GM23338 (cell line): ENCODE measurements around the gene MFSD6L. TPM values are rescaled to one million over a fixed set of nuclear protein-coding genes. Genes with fewer than 3 reads are reported as not detected.

ENCODE experiments used
- ATAC-seq: fragments of 200-7000 bp; cut with Tn5 transposase; 3 replicates; pipeline ENCODE4 v1.9.1; 2020
- DNase-seq: peaks from one replicate; pipeline ENCODE4 v3.0.0-alpha.2; 2015; ENCODE audit warnings: low spot score
- H2AFZ ChIP-seq: fragments of 200-600 bp; sonication (generic); 2 replicates; pipeline ENCODE4 v1.8.0; 2016; ENCODE audit warnings: antibody characterized with exemption, mild to moderate bottlenecking, moderate library complexity
- H3F3A ChIP-seq: fragments of 200-600 bp; sonication (generic); replicated peaks from 2 replicates; pipeline ENCODE4 v1.8.0; 2017; ENCODE audit warnings: antibody characterized with exemption, mixed run types, low read depth
- H3K27ac ChIP-seq: fragments of 200-600 bp; sonication (generic); 2 replicates; pipeline ENCODE4 v1.6.1; 2016; ENCODE audit warnings: low read depth
- H3K27me3 ChIP-seq: fragments of 200-600 bp; sonication (generic); 2 replicates; pipeline ENCODE4 v1.8.0; 2016; ENCODE audit warnings: mild to moderate bottlenecking, mixed run types, moderate library complexity; ENCODE audit not compliant: insufficient read depth
- H3K36me3 ChIP-seq: fragments of 200-600 bp; sonication (generic); 2 replicates; pipeline ENCODE4 v1.8.0; 2016; ENCODE audit warnings: mild to moderate bottlenecking; ENCODE audit not compliant: insufficient read depth
- H3K4me1 ChIP-seq: fragments of 200-600 bp; sonication (generic); 2 replicates; pipeline ENCODE4 v1.8.0; 2016; ENCODE audit warnings: mild to moderate bottlenecking, moderate library complexity; ENCODE audit not compliant: insufficient read depth
- H3K4me2 ChIP-seq: fragments of 200-600 bp; sonication (generic); 2 replicates; pipeline ENCODE4 v1.7.1; 2017; ENCODE audit warnings: mixed run types
- H3K4me3 ChIP-seq: fragments of 200-600 bp; sonication (generic); 2 replicates; pipeline ENCODE4 v1.6.1; 2016; ENCODE audit warnings: mixed run types
- H3K79me2 ChIP-seq: fragments of 200-600 bp; sonication (generic); replicated peaks from 2 replicates; pipeline ENCODE4 v1.8.0; 2017; ENCODE audit warnings: mild to moderate bottlenecking; ENCODE audit not compliant: insufficient read depth
- H3K9me2 ChIP-seq: fragments of 200-600 bp; sonication (generic); 2 replicates; pipeline ENCODE4 v1.8.0; 2017; ENCODE audit not compliant: insufficient read depth
- H4K20me1 ChIP-seq: fragments of 200-600 bp; sonication (generic); replicated peaks from 2 replicates; pipeline ENCODE4 v1.8.0; 2017; ENCODE audit warnings: mild to moderate bottlenecking; ENCODE audit not compliant: insufficient read depth
- H3K27ac Mint-ChIP-seq: 2 replicates; pipeline ENCODE4 v1.8.0; 2020; ENCODE audit warnings: inconsistent platforms, mild to moderate bottlenecking, moderate library complexity, mixed read lengths
- H3K27me3 Mint-ChIP-seq: 3 replicates; pipeline ENCODE4 v1.8.0; 2022; ENCODE audit warnings: low read depth, mild to moderate bottlenecking, moderate library complexity, mixed read lengths, inconsistent platforms; ENCODE audit not compliant: insufficient read depth, poor library complexity
- H3K36me3 Mint-ChIP-seq: 3 replicates; pipeline ENCODE4 v1.8.0; 2021; ENCODE audit warnings: low read depth, mild to moderate bottlenecking, inconsistent platforms, moderate library complexity, mixed read lengths
- H3K4me1 Mint-ChIP-seq: 3 replicates; pipeline ENCODE4 v1.8.0; 2020; ENCODE audit warnings: mild to moderate bottlenecking, inconsistent platforms, mixed read lengths
- H3K4me3 Mint-ChIP-seq: 3 replicates; pipeline ENCODE4 v1.8.0; 2021; ENCODE audit warnings: moderate library complexity, mild to moderate bottlenecking, inconsistent platforms, mixed read lengths
- H3K9me3 Mint-ChIP-seq: 3 replicates; pipeline ENCODE4 v1.8.0; 2020; ENCODE audit warnings: moderate library complexity, mild to moderate bottlenecking, inconsistent platforms, mixed read lengths
- CREB1 ChIP-seq: fragments of 250-450 bp; sonication (Bioruptor Pico); IDR thresholded peaks from 2 replicates; pipeline ENCODE4 v1.5.0; 2020; ENCODE audit warnings: low read depth, mild to moderate bottlenecking, moderate library complexity
- CTCF ChIP-seq, 2 experiments: fragments of 200-600 bp in 1 of 2; sonication (generic) in 1 of 2; conservative IDR thresholded peaks; 2 replicates each; pipeline versions ENCODE4 v1.5.1 to v1.6.1; 2016 to 2017; ENCODE audit warnings: antibody characterized with exemption in 2 of 2, low read depth in 2 of 2, mild to moderate bottlenecking in 2 of 2, moderate library complexity in 1 of 2
- ETS1 ChIP-seq: IDR thresholded peaks from 2 replicates; pipeline ENCODE4 v1.6.1; 2016; ENCODE audit warnings: antibody characterized with exemption
- EZH2 ChIP-seq: fragments of 200-600 bp; sonication (generic); IDR thresholded peaks from one replicate; pipeline ENCODE4 v1.8.0; 2017; ENCODE audit warnings: antibody characterized with exemption, mild to moderate bottlenecking, low read depth; ENCODE audit not compliant: unreplicated experiment
- EZH2phosphoT487 ChIP-seq: fragments of 200-600 bp; sonication (generic); IDR thresholded peaks from one replicate; pipeline ENCODE4 v1.8.1; 2018; ENCODE audit warnings: antibody characterized with exemption; ENCODE audit not compliant: unreplicated experiment
- JUNB ChIP-seq: IDR thresholded peaks from one replicate; pipeline ENCODE4 v1.6.1; 2016; ENCODE audit warnings: antibody characterized with exemption; ENCODE audit not compliant: unreplicated experiment
- NANOG ChIP-seq: IDR thresholded peaks from 2 replicates; pipeline ENCODE4 v1.6.1; 2016; ENCODE audit warnings: antibody characterized with exemption, borderline replicate concordance
- POLR2AphosphoS5 ChIP-seq: IDR thresholded peaks from 2 replicates; pipeline ENCODE4 v1.6.1; 2016; ENCODE audit warnings: antibody characterized with exemption, low read depth
- STAT1 ChIP-seq: IDR thresholded peaks from one replicate; pipeline ENCODE4 v1.6.1; 2016; ENCODE audit warnings: antibody characterized with exemption; ENCODE audit not compliant: unreplicated experiment
- ZNF114 ChIP-seq: fragments of 250-450 bp; sonication (Bioruptor Pico); IDR thresholded peaks from 2 replicates; pipeline ENCODE4 v1.5.0; 2020; ENCODE audit warnings: mild to moderate bottlenecking, moderate library complexity
- ZNF331 ChIP-seq: fragments of 250-450 bp; sonication (Bioruptor Pico); IDR thresholded peaks from 2 replicates; pipeline ENCODE4 v1.5.0; 2020; ENCODE audit warnings: low read depth, mild to moderate bottlenecking, moderate library complexity
- polyA plus RNA-seq: library from polyadenylated mRNA; unstranded; fragments of >200 nt; fragmentation: Nextera tagmentation; extraction: Ambion mirVana; gene quantifications from 2 replicates; pipeline ENCODE4 v1.2.1, GENCODE V29; 2016
- total RNA-seq: library from RNA; depleted of rRNA; stranded (reverse); fragments of >200 nt; shearing (Covaris generic); gene quantifications from 2 replicates; pipeline ENCODE4 v1.2.3, GENCODE V29; 2014
- TF ChIP-seq, protein P1 (sequence below): IDR thresholded peaks from one replicate; pipeline ENCODE4 v1.6.1; 2018; ENCODE audit warnings: antibody characterized with exemption; ENCODE audit not compliant: unreplicated experiment
- TF ChIP-seq, protein P2 (sequence below): fragments of 250-450 bp; sonication (Bioruptor Pico); IDR thresholded peaks from 2 replicates; pipeline ENCODE4 v1.5.0; 2020; ENCODE audit warnings: mild to moderate bottlenecking, moderate library complexity

MFSD6L gene
- total and polyA plus RNA-seq, 2 experiments from 2014 or later = 0.52 to 2.8 TPM

- Mint-ChIP-seq H3K4me1 (peaks cover 11% of the 10 kb centered on the region), H3K27me3 (peaks cover 2% of the 10 kb centered on the region), H3K9me3 (peaks cover 12% of the 10 kb centered on the region), H3K4me3 (no peak within 1 kb of the TSS; the same call in 2 of the 3 replicates), H3K36me3 (peaks cover 4% of the 10 kb centered on the region; the same call in 1 of the 3 replicates), H3K27ac (no peak within 1 kb of the TSS)
- no peaks in the 10 kb centered on the region for H3K27me3 ChIP-seq
- no peaks in the 10 kb centered on the region for H3F3A ChIP-seq
- no peaks in the 10 kb centered on the region for H3K9me2 ChIP-seq
- H3K36me3 ChIP-seq = no peaks in the 10 kb centered on the region
- H3K79me2 ChIP-seq = no peaks in the 10 kb centered on the region
- no peak within 1 kb of the TSS for H3K4me2 ChIP-seq
- no peak for DNase-seq
- no peak for ATAC-seq
- no peak within 1 kb of the TSS for H2AFZ ChIP-seq
- TF ChIP-seq NANOG (no peak), STAT1 (no peak), ETS1 (no peak), JUNB (no peak), CREB1 (CRISPR knock-in tag) (no peak), EZH2 (no peak), ZNF114 (CRISPR knock-in tag) (no peak), ZNF331 (no peak), CTCF (conservative IDR thresholded peaks at IDR 0.05; ENCODE audit: low read depth in 2 of 2) (no peak), EZH2phosphoT487 (no peak), POLR2AphosphoS5 (no peak)
- TF ChIP-seq, protein P1, sequence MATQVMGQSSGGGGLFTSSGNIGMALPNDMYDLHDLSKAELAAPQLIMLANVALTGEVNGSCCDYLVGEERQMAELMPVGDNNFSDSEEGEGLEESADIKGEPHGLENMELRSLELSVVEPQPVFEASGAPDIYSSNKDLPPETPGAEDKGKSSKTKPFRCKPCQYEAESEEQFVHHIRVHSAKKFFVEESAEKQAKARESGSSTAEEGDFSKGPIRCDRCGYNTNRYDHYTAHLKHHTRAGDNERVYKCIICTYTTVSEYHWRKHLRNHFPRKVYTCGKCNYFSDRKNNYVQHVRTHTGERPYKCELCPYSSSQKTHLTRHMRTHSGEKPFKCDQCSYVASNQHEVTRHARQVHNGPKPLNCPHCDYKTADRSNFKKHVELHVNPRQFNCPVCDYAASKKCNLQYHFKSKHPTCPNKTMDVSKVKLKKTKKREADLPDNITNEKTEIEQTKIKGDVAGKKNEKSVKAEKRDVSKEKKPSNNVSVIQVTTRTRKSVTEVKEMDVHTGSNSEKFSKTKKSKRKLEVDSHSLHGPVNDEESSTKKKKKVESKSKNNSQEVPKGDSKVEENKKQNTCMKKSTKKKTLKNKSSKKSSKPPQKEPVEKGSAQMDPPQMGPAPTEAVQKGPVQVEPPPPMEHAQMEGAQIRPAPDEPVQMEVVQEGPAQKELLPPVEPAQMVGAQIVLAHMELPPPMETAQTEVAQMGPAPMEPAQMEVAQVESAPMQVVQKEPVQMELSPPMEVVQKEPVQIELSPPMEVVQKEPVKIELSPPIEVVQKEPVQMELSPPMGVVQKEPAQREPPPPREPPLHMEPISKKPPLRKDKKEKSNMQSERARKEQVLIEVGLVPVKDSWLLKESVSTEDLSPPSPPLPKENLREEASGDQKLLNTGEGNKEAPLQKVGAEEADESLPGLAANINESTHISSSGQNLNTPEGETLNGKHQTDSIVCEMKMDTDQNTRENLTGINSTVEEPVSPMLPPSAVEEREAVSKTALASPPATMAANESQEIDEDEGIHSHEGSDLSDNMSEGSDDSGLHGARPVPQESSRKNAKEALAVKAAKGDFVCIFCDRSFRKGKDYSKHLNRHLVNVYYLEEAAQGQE = no peak
- TF ChIP-seq, protein P2, sequence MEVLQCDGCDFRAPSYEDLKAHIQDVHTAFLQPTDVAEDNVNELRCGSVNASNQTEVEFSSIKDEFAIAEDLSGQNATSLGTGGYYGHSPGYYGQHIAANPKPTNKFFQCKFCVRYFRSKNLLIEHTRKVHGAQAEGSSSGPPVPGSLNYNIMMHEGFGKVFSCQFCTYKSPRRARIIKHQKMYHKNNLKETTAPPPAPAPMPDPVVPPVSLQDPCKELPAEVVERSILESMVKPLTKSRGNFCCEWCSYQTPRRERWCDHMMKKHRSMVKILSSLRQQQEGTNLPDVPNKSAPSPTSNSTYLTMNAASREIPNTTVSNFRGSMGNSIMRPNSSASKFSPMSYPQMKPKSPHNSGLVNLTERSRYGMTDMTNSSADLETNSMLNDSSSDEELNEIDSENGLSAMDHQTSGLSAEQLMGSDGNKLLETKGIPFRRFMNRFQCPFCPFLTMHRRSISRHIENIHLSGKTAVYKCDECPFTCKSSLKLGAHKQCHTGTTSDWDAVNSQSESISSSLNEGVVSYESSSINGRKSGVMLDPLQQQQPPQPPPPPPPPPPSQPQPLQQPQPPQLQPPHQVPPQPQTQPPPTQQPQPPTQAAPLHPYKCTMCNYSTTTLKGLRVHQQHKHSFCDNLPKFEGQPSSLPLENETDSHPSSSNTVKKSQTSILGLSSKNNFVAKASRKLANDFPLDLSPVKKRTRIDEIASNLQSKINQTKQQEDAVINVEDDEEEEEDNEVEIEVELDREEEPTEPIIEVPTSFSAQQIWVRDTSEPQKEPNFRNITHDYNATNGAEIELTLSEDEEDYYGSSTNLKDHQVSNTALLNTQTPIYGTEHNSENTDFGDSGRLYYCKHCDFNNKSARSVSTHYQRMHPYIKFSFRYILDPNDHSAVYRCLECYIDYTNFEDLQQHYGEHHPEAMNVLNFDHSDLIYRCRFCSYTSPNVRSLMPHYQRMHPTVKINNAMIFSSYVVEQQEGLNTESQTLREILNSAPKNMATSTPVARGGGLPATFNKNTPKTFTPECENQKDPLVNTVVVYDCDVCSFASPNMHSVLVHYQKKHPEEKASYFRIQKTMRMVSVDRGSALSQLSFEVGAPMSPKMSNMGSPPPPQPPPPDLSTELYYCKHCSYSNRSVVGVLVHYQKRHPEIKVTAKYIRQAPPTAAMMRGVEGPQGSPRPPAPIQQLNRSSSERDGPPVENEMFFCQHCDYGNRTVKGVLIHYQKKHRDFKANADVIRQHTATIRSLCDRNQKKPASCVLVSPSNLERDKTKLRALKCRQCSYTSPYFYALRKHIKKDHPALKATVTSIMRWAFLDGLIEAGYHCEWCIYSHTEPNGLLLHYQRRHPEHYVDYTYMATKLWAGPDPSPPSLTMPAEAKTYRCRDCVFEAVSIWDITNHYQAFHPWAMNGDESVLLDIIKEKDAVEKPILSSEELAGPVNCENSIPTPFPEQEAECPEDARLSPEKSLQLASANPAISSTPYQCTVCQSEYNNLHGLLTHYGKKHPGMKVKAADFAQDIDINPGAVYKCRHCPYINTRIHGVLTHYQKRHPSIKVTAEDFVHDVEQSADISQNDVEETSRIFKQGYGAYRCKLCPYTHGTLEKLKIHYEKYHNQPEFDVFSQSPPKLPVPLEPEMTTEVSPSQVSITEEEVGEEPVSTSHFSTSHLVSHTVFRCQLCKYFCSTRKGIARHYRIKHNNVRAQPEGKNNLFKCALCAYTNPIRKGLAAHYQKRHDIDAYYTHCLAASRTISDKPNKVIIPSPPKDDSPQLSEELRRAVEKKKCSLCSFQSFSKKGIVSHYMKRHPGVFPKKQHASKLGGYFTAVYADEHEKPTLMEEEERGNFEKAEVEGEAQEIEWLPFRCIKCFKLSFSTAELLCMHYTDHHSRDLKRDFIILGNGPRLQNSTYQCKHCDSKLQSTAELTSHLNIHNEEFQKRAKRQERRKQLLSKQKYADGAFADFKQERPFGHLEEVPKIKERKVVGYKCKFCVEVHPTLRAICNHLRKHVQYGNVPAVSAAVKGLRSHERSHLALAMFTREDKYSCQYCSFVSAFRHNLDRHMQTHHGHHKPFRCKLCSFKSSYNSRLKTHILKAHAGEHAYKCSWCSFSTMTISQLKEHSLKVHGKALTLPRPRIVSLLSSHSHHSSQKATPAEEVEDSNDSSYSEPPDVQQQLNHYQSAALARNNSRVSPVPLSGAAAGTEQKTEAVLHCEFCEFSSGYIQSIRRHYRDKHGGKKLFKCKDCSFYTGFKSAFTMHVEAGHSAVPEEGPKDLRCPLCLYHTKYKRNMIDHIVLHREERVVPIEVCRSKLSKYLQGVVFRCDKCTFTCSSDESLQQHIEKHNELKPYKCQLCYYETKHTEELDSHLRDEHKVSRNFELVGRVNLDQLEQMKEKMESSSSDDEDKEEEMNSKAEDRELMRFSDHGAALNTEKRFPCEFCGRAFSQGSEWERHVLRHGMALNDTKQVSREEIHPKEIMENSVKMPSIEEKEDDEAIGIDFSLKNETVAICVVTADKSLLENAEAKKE (CRISPR knock-in tag) = no peak
- H3K4me3 ChIP-seq = no peak within 1 kb of the TSS
- H4K20me1 ChIP-seq = no peaks in the 10 kb centered on the region
- H3K4me1 ChIP-seq = no peaks in the 10 kb centered on the region; the same call in 1 of the 2 replicates
- no peak within 1 kb of the TSS for H3K27ac ChIP-seq
These were observed 41.0 kb downstream of the MFSD6L start, which contains the start of gene SPDYE4 for GRCh38 chr17:8758137-8758596. Gene SPDYE4, minus strand, starts transcription at chr17:8758546. Its CDS starts 164 bp downstream, at chr17:8758382.
